Measurements from ENCODE around the gene LPAR5. TPM values are rescaled to one million over a fixed set of nuclear protein-coding genes. Genes with fewer than 3 reads are reported as not detected.

Gene LPAR5
- total RNA-seq, 2 donors from 2014 or later, result 0.66 to 3.6 TPM

DNA sequence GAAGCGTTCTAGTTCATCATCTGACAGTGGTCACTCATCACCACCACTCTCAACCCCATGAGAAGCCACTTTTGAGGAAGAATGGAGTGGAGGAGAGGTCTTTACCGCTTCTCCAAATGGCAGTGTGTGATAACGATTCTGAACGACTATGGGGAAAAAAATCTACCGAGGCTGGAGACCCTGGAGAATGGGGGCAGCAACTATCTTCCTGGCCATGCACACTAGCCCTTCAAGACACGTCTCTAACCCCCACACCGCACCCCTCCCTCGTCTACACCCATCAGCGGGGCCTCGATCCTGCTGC is 26.8 kb upstream of the LPAR5 start:
- no peak for TF ChIP-seq POLR2A (IDR thresholded peaks at IDR 0.05)
- TF ChIP-seq, protein P1, sequence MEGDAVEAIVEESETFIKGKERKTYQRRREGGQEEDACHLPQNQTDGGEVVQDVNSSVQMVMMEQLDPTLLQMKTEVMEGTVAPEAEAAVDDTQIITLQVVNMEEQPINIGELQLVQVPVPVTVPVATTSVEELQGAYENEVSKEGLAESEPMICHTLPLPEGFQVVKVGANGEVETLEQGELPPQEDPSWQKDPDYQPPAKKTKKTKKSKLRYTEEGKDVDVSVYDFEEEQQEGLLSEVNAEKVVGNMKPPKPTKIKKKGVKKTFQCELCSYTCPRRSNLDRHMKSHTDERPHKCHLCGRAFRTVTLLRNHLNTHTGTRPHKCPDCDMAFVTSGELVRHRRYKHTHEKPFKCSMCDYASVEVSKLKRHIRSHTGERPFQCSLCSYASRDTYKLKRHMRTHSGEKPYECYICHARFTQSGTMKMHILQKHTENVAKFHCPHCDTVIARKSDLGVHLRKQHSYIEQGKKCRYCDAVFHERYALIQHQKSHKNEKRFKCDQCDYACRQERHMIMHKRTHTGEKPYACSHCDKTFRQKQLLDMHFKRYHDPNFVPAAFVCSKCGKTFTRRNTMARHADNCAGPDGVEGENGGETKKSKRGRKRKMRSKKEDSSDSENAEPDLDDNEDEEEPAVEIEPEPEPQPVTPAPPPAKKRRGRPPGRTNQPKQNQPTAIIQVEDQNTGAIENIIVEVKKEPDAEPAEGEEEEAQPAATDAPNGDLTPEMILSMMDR (IDR thresholded peaks at IDR 0.05), result no peak
- Histone ChIP-seq H3K9me3 (no peaks in the 10 kb centered on the region), H3K36me3 (replicated peaks in 1 of 2; ENCODE audit: insufficient read depth in 1 of 2, low read depth in 2 of 2) (peaks cover 0 to 3% of the 10 kb centered on the region in 2 donors), H3K27me3 (no peaks in the 10 kb centered on the region), H3K27ac (peak overlapping the region; percentile 8 to 84 (median 45)), H3K4me1 (peaks cover 12% of the 10 kb centered on the region), H3K4me3 (peak overlapping the region; percentile 60 to 73)
- ATAC-seq (no peak), DNase-seq (no peak)
- WGBS, 2 donors, result 1 to 3% methylated on average over 10 of the region's 10 CpGs
- intact Hi-C loops (cut with DNase I), result loop anchor here (10.0 kb wide), 1 partner anchor 48 kb away; no protein-coding TSS in a partner anchor

DNA sequence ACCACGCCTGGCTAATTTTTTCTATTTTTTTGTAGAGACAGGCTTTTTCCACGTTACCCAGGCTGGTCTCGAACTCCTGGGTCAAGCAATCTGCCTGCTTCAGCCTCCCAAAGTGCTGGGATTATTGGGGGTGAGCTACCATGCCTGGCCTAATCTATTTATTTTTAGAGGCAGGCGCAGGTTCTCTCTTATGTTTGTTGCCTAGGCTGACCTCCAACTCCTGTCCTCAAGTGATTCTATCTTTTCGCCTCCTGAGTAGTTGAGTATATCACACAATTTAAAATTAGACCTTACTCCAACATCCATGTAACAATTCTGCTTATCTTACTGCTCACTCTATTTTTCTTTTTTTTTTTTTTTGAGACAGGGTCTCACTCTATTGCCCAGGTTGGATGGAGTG is 18.2 kb upstream of the LPAR5 start:
- intact Hi-C loops (cut with DNase I), result no loop called here
- Histone ChIP-seq H3K9me3 (no peaks in the 10 kb centered on the region), H3K36me3 (replicated peaks in 1 of 2; ENCODE audit: insufficient read depth in 1 of 2, low read depth in 2 of 2) (peaks cover 9 to 21% of the 10 kb centered on the region in 2 donors), H3K4me1 (no peaks in the 10 kb centered on the region), H3K27ac (no peak overlapping the region), H3K27me3 (no peaks in the 10 kb centered on the region), H3K4me3 (no peak overlapping the region)
- WGBS, 2 donors, result 90 to 92% methylated on average over 5 of the region's 5 CpGs
- TF ChIP-seq, protein P1 (IDR thresholded peaks at IDR 0.05), result no peak
- no peak for TF ChIP-seq POLR2A (IDR thresholded peaks at IDR 0.05)
- no peak for ATAC-seq
- DNase-seq, result no peak

DNA sequence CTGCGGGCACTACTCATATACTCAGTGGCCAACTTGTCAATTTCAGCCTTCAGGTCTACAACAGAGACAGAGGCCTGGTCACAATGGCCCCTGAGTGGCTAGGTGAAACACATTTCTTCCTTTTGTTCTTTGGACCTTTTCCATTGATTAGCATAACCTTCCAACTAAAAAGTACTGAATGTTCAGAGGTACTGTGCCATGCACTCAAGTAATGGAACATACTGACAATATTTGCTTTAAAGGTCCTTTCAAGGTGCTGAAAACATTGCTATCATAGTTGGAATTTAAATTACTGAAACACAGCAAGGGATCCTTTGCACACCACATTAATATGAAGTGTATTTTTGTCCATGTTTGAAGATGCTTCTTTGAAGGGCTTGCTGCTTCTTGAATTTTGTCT is 17.6 kb upstream of the LPAR5 start:
- Histone ChIP-seq H3K9me3 (no peaks in the 10 kb centered on the region), H3K27me3 (no peaks in the 10 kb centered on the region), H3K4me1 (no peaks in the 10 kb centered on the region), H3K27ac (no peak overlapping the region), H3K36me3 (replicated peaks in 1 of 2; ENCODE audit: insufficient read depth in 1 of 2, low read depth in 2 of 2) (peaks cover 9 to 21% of the 10 kb centered on the region in 2 donors), H3K4me3 (no peak overlapping the region)
- 100% methylated on average over 1 of the region's 1 CpG for WGBS, 2 donors
- no peak for TF ChIP-seq POLR2A (IDR thresholded peaks at IDR 0.05)
- TF ChIP-seq, protein P1 (IDR thresholded peaks at IDR 0.05), result no peak
- ATAC-seq (no peak), DNase-seq (no peak)
- intact Hi-C loops (cut with DNase I), result no loop called here

DNA sequence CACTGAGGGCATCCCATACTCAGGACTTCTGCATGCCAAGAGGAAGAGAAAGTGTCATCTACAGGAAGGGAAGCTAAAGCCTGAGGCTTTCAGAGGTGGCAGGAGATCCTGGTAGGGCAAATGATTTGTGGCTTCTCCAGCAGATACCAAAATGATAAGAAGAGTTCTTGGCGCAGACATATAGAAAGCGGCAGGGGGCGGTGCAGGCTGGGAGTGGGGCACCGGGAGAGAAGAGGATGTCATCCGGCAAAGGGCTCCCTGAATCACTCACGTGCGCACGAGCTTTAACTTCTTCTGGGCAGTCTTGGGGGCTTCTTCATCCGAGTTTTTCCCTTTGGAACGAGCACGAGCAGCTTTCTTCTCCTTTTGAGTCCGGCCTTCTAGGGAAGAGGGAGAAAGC is 16.6 kb upstream of the LPAR5 start:
- no peak overlapping the region for H3K27ac ChIP-seq
- TF ChIP-seq POLR2A (IDR thresholded peaks at IDR 0.05), result no peak
- TF ChIP-seq, protein P1 (IDR thresholded peaks at IDR 0.05), result no peak
- no peaks in the 10 kb centered on the region for H3K9me3 ChIP-seq
- DNase-seq (no peak), ATAC-seq (no peak)
- no peak overlapping the region for H3K4me3 ChIP-seq
- peaks cover 4% of the 10 kb centered on the region for H3K4me1 ChIP-seq
- intact Hi-C loops (cut with DNase I), result no loop called here
- WGBS, 2 donors, result 87 to 90% methylated on average over 11 to 12 of the region's 12 CpGs
- no peaks in the 10 kb centered on the region for H3K27me3 ChIP-seq
- H3K36me3 ChIP-seq (replicated peaks in 1 of 2; ENCODE audit: insufficient read depth in 1 of 2, low read depth in 2 of 2), result peaks cover 9 to 21% of the 10 kb centered on the region in 2 donors

DNA sequence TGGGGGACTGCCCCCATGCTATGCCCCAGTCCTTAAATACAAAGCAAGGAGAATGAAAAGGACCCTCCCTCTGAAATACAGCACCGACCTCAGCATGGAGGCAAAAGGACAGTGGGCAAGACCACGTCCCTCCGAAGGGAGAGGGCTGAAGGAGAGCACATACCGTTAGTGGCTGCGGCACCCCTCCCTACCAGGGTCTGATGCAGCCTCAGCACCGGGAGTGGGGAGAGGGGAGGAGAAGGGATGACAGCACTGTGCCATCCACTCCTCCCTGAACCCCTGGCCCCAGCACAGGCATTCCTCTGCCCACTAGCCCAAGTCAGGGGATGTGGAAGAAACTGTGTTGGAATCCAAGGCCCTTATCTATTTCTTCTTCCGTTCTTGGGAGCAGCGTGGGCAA is 15.1 kb upstream of the LPAR5 start:
- Histone ChIP-seq H3K27ac (no peak overlapping the region), H3K9me3 (no peaks in the 10 kb centered on the region), H3K27me3 (no peaks in the 10 kb centered on the region), H3K4me1 (peaks cover 10% of the 10 kb centered on the region), H3K4me3 (no peak overlapping the region), H3K36me3 (replicated peaks in 1 of 2; ENCODE audit: insufficient read depth in 1 of 2, low read depth in 2 of 2) (peaks cover 8 to 20% of the 10 kb centered on the region in 2 donors)
- WGBS, 2 donors, result 87 to 89% methylated on average over 6 to 8 of the region's 8 CpGs
- no peak for ATAC-seq
- no peak for DNase-seq
- intact Hi-C loops (cut with DNase I), result no loop called here
- TF ChIP-seq POLR2A (IDR thresholded peaks at IDR 0.05), result no peak
- TF ChIP-seq, protein P1 (IDR thresholded peaks at IDR 0.05), result no peak
